Stimulated activated CD4-positive, alpha-beta T cell treated with anti-CD3 and anti-CD28 coated beads, Interleukin-4, amount 100 ng/mL, for 1 hour (primary cell): ENCODE measurements around the gene TXN2.
A peak's percentile ranks its signal among the peaks of the same experiment; 100 is the strongest.

ENCODE experiments used
- DNase-seq: peaks from one replicate; pipeline ENCODE4 v3.0.0-alpha.2; 2020

The TXN2 gene

DNA sequence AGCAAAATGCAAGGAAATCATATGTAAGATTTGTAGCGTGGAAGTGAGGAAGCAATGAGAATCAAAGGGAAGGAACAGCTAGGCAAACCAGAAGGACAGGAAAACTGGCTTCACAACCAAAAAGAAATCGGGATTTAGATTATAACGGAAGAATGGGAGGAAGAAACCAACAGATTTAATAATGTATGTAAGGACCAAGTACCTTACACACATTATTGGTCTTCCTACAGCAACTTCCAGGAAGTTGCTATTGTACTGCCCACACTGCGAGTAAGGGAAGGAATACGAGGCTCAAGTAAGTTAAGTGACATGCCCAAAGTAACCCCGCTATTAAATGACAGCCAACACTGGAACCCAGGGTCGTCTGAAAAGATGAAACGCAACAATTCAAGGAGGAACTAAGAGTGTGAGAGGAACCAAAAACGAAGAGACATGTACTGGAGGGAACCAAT, 473 bp downstream of the TXN2 start:
- no peak for DNase-seq

GRCh38 chr22:36478966-36479365, 2.5 kb downstream of the TXN2 start:
- no peak for DNase-seq

- no peak for DNase-seq
Observed at GRCh38 chr22:36475341-36475740, 6.1 kb downstream of the TXN2 start.

DNA sequence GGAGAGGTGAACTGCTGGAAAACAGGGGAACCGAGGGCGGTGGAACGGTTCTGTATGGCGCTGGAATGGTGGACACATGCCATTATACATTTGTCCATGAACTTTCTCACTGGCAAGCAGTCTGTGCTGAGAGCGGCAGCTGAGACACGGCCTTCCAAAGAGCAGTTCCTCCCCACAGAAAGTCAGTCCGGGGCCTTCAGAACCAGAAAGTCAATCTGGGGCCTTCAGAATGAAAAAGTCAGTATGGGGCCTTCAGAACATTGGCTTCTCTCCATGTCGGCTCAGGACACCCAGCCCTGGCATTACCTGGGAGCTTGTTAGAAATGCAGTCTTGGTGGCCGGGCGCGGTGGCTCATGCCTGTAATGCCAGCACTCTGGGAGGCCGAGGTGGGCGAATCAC, 8.8 kb downstream of the TXN2 start:
- no peak for DNase-seq

DNA sequence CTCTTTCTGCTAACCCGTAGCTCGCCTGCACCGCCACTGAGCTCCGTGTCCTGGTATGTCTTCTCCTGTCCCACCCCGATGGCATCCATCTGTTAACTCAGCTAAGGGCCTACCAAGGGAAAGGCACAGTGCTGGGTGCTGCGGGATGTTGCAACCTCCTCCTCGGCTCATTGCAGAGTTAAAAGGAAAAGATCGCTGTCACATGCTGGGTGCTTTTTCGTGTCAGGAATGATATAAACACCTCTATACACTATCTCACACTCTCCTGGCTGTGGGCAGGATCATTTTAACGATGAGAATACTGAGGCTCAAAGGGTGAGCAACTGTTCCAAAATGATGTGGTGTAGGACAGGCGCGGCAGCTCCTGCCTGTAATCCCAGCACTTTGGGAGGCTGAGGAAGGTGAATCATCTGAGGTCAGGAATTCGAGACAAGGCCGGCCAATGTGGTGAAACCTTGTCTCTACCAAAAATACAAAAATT, 10.1 kb downstream of the TXN2 start:
- DNase-seq = no peak

- DNase-seq = no peak
Observed at GRCh38 chr22:36470994-36471331, 10.5 kb downstream of the TXN2 start.

DNA sequence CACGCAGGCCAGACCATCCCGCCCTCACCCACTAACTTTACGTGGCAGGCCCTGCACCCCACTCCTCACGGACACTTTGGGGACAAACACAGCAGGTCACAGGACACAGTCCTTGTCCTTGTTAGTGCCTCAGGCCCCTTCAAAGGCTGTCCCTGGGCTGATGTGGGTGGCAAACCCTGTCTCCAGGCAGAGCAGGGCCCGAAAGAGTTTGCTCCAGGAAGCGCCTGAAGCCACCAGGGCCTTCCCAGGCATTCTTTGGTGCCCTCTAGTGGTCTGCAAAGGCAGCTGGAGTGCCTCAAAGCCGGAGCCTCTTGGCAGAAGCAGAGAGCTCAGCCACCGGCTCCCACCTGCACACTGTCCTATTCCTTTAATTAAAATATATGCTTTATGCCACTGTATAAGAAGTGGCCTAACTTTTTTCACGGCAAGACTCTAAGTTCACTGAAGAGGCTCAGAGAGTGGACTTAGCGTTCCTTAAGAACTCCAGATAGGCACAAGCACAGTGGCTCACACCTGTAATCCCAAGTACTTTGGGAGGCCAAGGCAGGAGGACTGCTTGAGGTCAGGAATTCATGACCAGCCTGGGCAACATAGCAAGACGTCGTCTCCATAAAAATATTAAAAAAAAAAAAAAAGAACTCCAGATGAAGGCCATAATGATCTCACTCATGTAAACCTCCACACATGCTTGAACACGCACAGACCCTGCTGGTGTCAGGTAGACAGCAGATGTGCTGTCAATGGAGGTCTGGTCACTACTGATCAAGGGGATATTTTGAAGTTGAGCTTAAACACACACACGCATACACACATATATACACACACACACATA, 11.1 kb downstream of the TXN2 start:
- DNase-seq = peak; percentile 72

GRCh38 chr22:36469094-36469710, 12.2 kb downstream of the TXN2 start:
- DNase-seq = no peak

GRCh38 chr22:36467946-36468345, 13.5 kb downstream of the TXN2 start:
- DNase-seq = no peak

GRCh38 chr22:36467042-36467810, 14.2 kb downstream of the TXN2 start:
- DNase-seq = no peak

- DNase-seq = no peak
Observed at GRCh38 chr22:36466258-36466657, 15.2 kb downstream of the TXN2 start.

DNA sequence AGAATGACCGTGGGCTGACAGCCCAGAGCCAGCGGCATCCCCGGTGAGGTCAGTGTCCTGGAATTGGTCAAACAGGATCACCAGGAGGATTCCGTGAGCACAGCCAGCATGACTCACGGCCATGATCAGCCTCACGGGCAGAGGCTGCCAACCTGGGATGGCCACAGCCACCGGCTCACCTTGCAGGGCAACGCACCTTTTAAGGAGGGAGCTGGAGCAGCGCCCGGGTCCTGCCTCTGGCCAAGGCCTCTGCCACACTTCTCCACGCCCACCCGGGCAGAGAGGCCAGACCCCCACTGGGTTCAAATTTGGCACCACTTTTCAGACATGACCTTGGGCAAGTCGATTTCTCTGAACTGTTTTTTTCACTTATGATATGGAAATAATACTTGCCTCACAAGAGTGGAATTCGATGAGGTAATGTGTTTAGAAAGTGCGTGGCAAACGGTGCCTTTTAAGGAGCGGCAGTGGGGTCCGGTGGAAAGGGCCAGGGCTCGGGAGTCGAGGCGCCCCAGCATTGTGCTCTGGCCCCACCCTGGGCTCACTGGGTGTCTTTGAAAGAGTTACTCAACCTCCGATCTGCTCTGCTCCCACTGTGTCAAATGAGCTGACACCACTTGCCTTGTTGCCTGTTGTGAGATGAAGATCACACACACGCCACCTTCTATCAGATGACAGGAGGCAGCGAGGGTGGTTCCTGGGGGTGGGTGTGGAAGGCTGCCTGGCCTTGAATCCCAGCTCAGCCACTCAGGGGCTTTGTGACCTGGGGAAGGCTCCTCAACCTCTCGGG, 16.0 kb downstream of the TXN2 start:
- no peak for DNase-seq

DNA sequence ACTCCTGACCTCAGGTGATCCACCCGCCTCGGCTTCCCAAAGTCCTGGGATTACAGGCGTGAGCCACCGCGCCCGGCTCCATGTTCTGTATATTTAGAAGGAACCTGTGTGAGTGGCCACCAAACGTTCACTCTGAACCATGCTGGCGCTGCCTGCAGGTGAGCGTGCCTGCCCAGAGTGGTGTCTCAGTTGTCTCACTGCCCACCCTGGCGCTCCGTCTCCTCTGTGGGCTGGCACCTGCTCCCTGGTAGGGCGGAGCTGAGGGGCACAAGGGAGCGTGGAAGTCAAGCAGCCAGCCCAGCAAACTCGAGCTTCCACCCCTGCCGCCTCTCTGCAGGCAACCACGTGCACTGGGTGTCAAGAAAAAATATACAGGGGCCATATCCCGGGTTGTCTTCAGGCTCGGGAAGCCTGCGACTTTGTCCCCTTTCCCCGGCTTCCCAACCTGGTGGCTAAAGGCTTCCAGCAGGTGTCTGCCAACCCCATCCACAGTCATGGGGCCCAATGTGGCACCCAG, 16.7 kb downstream of the TXN2 start:
- DNase-seq = no peak

DNA sequence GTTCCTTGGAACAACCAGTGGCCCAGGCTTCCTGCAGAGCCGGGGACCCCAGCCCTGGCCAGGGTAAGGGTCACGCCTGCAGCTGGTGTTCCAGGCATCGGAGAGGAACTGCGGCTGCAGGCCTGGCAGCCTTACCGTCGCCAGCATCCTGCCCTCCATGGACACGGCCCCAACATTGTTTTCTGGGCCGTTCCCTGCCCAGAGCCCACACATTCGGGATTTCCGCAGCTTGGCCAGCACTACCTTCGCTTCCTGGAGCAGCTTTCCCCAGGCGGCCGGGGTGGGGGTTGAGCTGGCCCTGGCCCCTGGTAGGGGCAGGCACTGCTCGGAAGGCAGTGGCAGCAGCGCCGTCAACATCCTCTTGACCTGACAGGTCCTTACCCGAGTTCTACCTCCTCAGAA, 17.7 kb downstream of the TXN2 start:
- DNase-seq = no peak

GRCh38 chr22:36461665-36462649, 19.5 kb downstream of the TXN2 start:
- no peak for DNase-seq

- no peak for DNase-seq
Observed at GRCh38 chr22:36460202-36460601, 21.2 kb downstream of the TXN2 start.

DNA sequence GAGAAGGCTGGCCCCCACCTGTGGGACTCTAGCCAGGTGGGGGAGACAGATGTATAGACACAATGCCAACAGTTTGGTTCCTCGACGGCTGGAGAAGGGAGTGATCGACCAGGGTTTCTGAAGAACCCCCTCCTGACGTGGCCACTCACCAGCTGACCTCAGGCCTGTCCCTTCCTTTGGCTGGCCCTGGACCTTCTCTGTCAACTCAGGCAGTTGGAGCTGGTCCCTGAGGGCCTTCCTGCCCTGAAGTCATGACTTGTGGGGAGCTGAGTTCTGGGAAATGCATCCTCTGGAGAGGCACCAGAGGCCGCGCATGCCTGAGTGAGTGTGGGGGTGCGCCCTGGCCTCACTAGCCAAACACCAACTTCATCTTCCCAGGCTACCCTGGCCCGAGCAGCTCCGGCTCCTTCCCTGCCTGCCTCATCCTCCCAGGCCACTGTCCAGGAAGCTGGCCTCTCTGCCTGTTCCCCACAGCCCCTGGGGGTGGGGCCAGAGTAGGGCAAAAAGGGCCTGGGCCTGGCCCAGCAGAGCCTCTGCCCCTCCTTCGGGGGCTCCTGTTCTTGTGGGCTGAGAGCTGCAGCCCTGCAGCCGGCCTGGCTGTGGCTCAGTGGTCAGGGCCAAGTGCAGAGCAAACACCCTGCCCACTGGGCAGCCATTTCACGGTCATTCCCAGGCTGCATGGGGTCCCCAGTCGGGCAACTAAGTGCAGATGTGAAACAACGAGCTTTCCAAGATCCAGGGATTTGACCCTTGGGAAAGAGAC, 23.6 kb downstream of the TXN2 start:
- no peak for DNase-seq

GRCh38 chr22:36456464-36456845, 25.0 kb downstream of the TXN2 start:
- DNase-seq = no peak

GRCh38 chr22:36455571-36456463, 25.6 kb downstream of the TXN2 start:
- no peak for DNase-seq
